H1 (cell line): Measurements from ENCODE around the gene ALOX15B. TPM values are rescaled to one million over a fixed set of nuclear protein-coding genes. Genes with fewer than 3 reads are reported as not detected.

ENCODE experiments used
- CTCF ChIA-PET: fragments of 300-600 bp; sonication (Branson Sonifier 250); formaldehyde crosslinking; loops from one replicate; lab custom pipeline; 2021; ENCODE audit not compliant: partially characterized antibody; lab: Charles Lee
- POLR2A ChIA-PET: fragments of 300-600 bp; sonication (Branson Sonifier 250); formaldehyde crosslinking; loops from one replicate; lab custom pipeline; 2021; ENCODE audit warnings: inconsistent platforms; ENCODE audit not compliant: partially characterized antibody; lab: Charles Lee
- DNase-seq, 2 experiments: peaks; one replicate each; pipeline versions ENCODE4 v3.0.0 to v3.0.0-alpha.2; 2010 to 2022; ENCODE audit warnings: low spot score in 2 of 2, low read depth in 1 of 2, mixed read lengths in 1 of 2
- FAIRE-seq: peaks from 2 replicates; lab custom pipeline; 2011; peaks lifted over from hg19 to GRCh38; lab: Jason Lieb, UNC
- H2AFZ ChIP-seq: 2 replicates; pipeline ENCODE4 v1.8.1; 2012; ENCODE audit warnings: low read length, inconsistent platforms
- H2AK5ac ChIP-seq: 2 replicates; pipeline ENCODE4 v1.6.1; 2013; ENCODE audit warnings: low read depth, low read length
- H2BK120ac ChIP-seq: replicated peaks from 2 replicates; pipeline ENCODE3; 2013; ENCODE audit warnings: low read depth, low read length, inconsistent platforms
- H2BK12ac ChIP-seq: 2 replicates; pipeline ENCODE4 v1.6.1; 2013; ENCODE audit warnings: low read depth, low read length
- H2BK15ac ChIP-seq: 2 replicates; pipeline ENCODE4 v1.6.1; 2013; ENCODE audit warnings: low read length
- H2BK20ac ChIP-seq: 2 replicates; pipeline ENCODE4 v1.6.1; 2013; ENCODE audit warnings: low read length
- H2BK5ac ChIP-seq: 2 replicates; pipeline ENCODE4 v1.6.1; 2013; ENCODE audit warnings: low read depth, low read length
- H3K14ac ChIP-seq: 2 replicates; pipeline ENCODE4 v1.6.1; 2013; ENCODE audit warnings: inconsistent platforms; ENCODE audit not compliant: insufficient read length
- H3K18ac ChIP-seq: 2 replicates; pipeline ENCODE4 v1.6.1; 2013; ENCODE audit warnings: low read length; ENCODE audit errors: extremely low read depth
- H3K23ac ChIP-seq: 2 replicates; pipeline ENCODE4 v1.6.1; 2013; ENCODE audit warnings: inconsistent platforms; ENCODE audit not compliant: insufficient read length
- H3K23me2 ChIP-seq: 2 replicates; pipeline ENCODE4 v1.6.1; 2013; ENCODE audit warnings: low read depth, low read length
- H3K27ac ChIP-seq: 2 replicates; pipeline ENCODE4 v1.6.1; 2011; ENCODE audit warnings: low read depth, low read length, inconsistent platforms
- H3K27me3 ChIP-seq, 4 experiments: replicated peaks in 1 of 4; 1 replicate in 1 of 4; 2 replicates in 3 of 4; pipeline versions ENCODE4 v1.6.1 to v1.8.1; 2011 to 2013; ENCODE audit warnings: low read length in 3 of 4, mild to moderate bottlenecking in 3 of 4, inconsistent platforms in 2 of 4, mixed read lengths in 2 of 4, moderate library complexity in 1 of 4; ENCODE audit not compliant: control insufficient read depth in 3 of 4, insufficient read depth in 3 of 4; ENCODE audit errors: extremely low read depth in 1 of 4
- H3K36me3 ChIP-seq, 4 experiments: 2 replicates each; pipeline versions ENCODE4 v1.6.1 to v1.8.1; 2011 to 2013; ENCODE audit warnings: mild to moderate bottlenecking in 4 of 4, low read length in 3 of 4, moderate library complexity in 2 of 4, control low read depth in 1 of 4, inconsistent platforms in 1 of 4; ENCODE audit not compliant: insufficient read depth in 4 of 4, control insufficient read depth in 2 of 4
- H3K4ac ChIP-seq: replicated peaks from 2 replicates; pipeline ENCODE3; 2013; ENCODE audit warnings: low read length, low read depth, mixed read lengths, inconsistent platforms; ENCODE audit not compliant: insufficient read length
- H3K4me1 ChIP-seq, 4 experiments: replicated peaks in 1 of 4; 1 replicate in 1 of 4; 2 replicates in 3 of 4; pipeline versions ENCODE4 v1.6.1 to v1.8.1; 2011 to 2013; ENCODE audit warnings: low read length in 3 of 4, inconsistent platforms in 2 of 4, mixed read lengths in 1 of 4; ENCODE audit not compliant: insufficient read depth in 4 of 4, control insufficient read depth in 3 of 4
- H3K4me2 ChIP-seq, 2 experiments: 2 replicates each; pipeline versions ENCODE4 v1.6.1 to v1.8.1; 2011 to 2013; ENCODE audit warnings: low read depth in 2 of 2, low read length in 2 of 2, control low read depth in 1 of 2, inconsistent platforms in 1 of 2, mild to moderate bottlenecking in 1 of 2; ENCODE audit not compliant: insufficient read depth in 1 of 2
- H3K4me3 ChIP-seq, 4 experiments: fragments of 200-600, 300-600 bp in 1 of 4; sonication (generic), shearing (Covaris generic), sonication (Bioruptor Twin) in 1 of 4; 2 replicates each; pipeline versions ENCODE4 v1.5.1 to v1.8.1; 2011 to 2016; ENCODE audit warnings: low read length in 4 of 4, low read depth in 3 of 4, control low read depth in 2 of 4, inconsistent platforms in 2 of 4, mild to moderate bottlenecking in 2 of 4, mixed read lengths in 1 of 4, moderate library complexity in 1 of 4; ENCODE audit not compliant: insufficient read depth in 2 of 4; ENCODE audit errors: extremely low read depth in 1 of 4
- H3K56ac ChIP-seq: replicated peaks from 2 replicates; pipeline ENCODE3; 2013; ENCODE audit warnings: low read depth, mild to moderate bottlenecking, mixed read lengths, low read length, inconsistent platforms; ENCODE audit not compliant: insufficient read length
- H3K79me1 ChIP-seq: 2 replicates; pipeline ENCODE4 v1.6.1; 2013; ENCODE audit warnings: low read depth, low read length, control low read depth
- H3K79me2 ChIP-seq, 2 experiments: 2 replicates each; pipeline versions ENCODE4 v1.6.1 to v1.8.1; 2012 to 2013; ENCODE audit warnings: low read length in 2 of 2, mild to moderate bottlenecking in 2 of 2, inconsistent platforms in 1 of 2; ENCODE audit not compliant: insufficient read depth in 2 of 2, control insufficient read depth in 1 of 2
- H3K9ac ChIP-seq, 4 experiments: replicated peaks in 1 of 4; 1 replicate in 1 of 4; 2 replicates in 3 of 4; pipeline versions ENCODE4 v1.6.1 to v1.8.1; 2011 to 2013; ENCODE audit warnings: low read depth in 3 of 4, low read length in 3 of 4, control low read depth in 2 of 4, mild to moderate bottlenecking in 2 of 4, moderate library complexity in 2 of 4, inconsistent platforms in 1 of 4; ENCODE audit errors: extremely low read depth in 1 of 4
- H3K9me3 ChIP-seq, 2 experiments: 2 replicates each; pipeline versions ENCODE4 v1.6.1 to v1.8.1; 2012 to 2013; ENCODE audit warnings: mild to moderate bottlenecking in 2 of 2, moderate library complexity in 2 of 2, control low read depth in 1 of 2, inconsistent platforms in 1 of 2, low read depth in 1 of 2, low read length in 1 of 2, mixed read lengths in 1 of 2; ENCODE audit not compliant: insufficient read depth in 2 of 2
- H4K20me1 ChIP-seq, 2 experiments: replicated peaks in 1 of 2; 2 replicates each; pipeline versions ENCODE3 to v1.8.1; 2011 to 2013; ENCODE audit warnings: inconsistent platforms in 2 of 2, low read length in 2 of 2, mild to moderate bottlenecking in 1 of 2; ENCODE audit not compliant: insufficient read depth in 2 of 2, control insufficient read depth in 1 of 2
- H4K5ac ChIP-seq: 2 replicates; pipeline ENCODE4 v1.6.1; 2013; ENCODE audit warnings: low read length, low read depth, mixed read lengths, inconsistent platforms; ENCODE audit not compliant: insufficient read length
- H4K8ac ChIP-seq: 2 replicates; pipeline ENCODE4 v1.8.0; 2013; ENCODE audit warnings: mild to moderate bottlenecking, moderate library complexity, low read length, inconsistent platforms; ENCODE audit not compliant: insufficient read depth; ENCODE audit errors: extremely low read depth
- H4K91ac ChIP-seq: replicated peaks from 2 replicates; pipeline ENCODE3; 2013; ENCODE audit warnings: low read length, mixed read lengths, inconsistent platforms; ENCODE audit not compliant: insufficient read length
- BRCA1 ChIP-seq: IDR thresholded peaks from 2 replicates; pipeline ENCODE4 v1.6.1; 2012; ENCODE audit warnings: low read depth, low read length, improper control_type of control experiment
- CBX5 ChIP-seq: fragments of 300-800, 300-1000 bp; sonication (generic); IDR thresholded peaks from 2 replicates; pipeline ENCODE4 v1.7.1; 2016; ENCODE audit warnings: antibody characterized with exemption, low read length, low read depth
- E2F6 ChIP-seq: IDR thresholded peaks from 2 replicates; pipeline ENCODE4 v1.6.1; 2012; ENCODE audit warnings: inconsistent platforms
- EGR1 ChIP-seq: IDR thresholded peaks from 2 replicates; pipeline ENCODE4 v1.6.1; 2011; ENCODE audit warnings: low read depth, low read length, borderline replicate concordance
- KDM4A ChIP-seq: IDR thresholded peaks from one replicate; pipeline ENCODE4 v1.7.1; 2012; ENCODE audit warnings: low read depth, mild to moderate bottlenecking, moderate library complexity, low read length, inconsistent platforms; ENCODE audit not compliant: severe bottlenecking
- MAFK ChIP-seq: IDR thresholded peaks from 2 replicates; pipeline ENCODE4 v1.6.1; 2012; ENCODE audit warnings: low read depth, mild to moderate bottlenecking, improper control_type of control experiment, low read length
- MAX ChIP-seq: IDR thresholded peaks from 2 replicates; pipeline ENCODE4 v1.6.1; 2012; ENCODE audit warnings: inconsistent platforms
- SIX5 ChIP-seq: IDR thresholded peaks from 2 replicates; pipeline ENCODE4 v1.6.1; 2011; ENCODE audit warnings: mild to moderate bottlenecking, low read depth, low read length
- SP1 ChIP-seq: IDR thresholded peaks from 2 replicates; pipeline ENCODE4 v1.6.1; 2011; ENCODE audit warnings: low read depth, low read length
- SUZ12 ChIP-seq: fragments of 200-600 bp; sonication (generic); IDR thresholded peaks from 2 replicates; pipeline ENCODE4 v1.6.1; 2012; ENCODE audit warnings: mild to moderate bottlenecking, inconsistent platforms, low read length, moderate library complexity, mixed read lengths
- TAF1 ChIP-seq: IDR thresholded peaks from 2 replicates; pipeline ENCODE4 v1.6.1; 2011; ENCODE audit warnings: mild to moderate bottlenecking, low read depth, low read length
- TCF12 ChIP-seq: IDR thresholded peaks from 2 replicates; pipeline ENCODE4 v1.6.1; 2011; ENCODE audit warnings: low read depth, mild to moderate bottlenecking, low read length
- WGBS, 2 experiments: shearing (Covaris generic) in 1 of 2; methylation state at CpG; one replicate each; pipeline versions ENCODE4 v1.1.6 to v1.1.7; 2013 to 2015; ENCODE audit warnings: low lambda C conversion rate in 2 of 2, mixed read lengths in 2 of 2, inconsistent platforms in 1 of 2, low coverage in 1 of 2, missing lambda C conversion rate in 1 of 2; ENCODE audit not compliant: insufficient replicate concordance in 2 of 2, insufficient coverage in 1 of 2, insufficient read length in 1 of 2; ENCODE audit errors: extremely low coverage in 1 of 2, missing lambda C conversion rate in 1 of 2; 5-methylcytosine and 5-hydroxymethylcytosine counted together
- polyA plus RNA-seq, 7 experiments: library from polyadenylated mRNA; depleted of rRNA in 3 of 7; stranded (reverse) in 5 of 7; unstranded in 2 of 7; fragments of >200 nt in 5 of 7; fragments of 200-250 nt in 2 of 7; gene quantifications; 1 replicate in 5 of 7; 2 replicates in 1 of 7; 4 replicates in 1 of 7; pipeline versions ENCODE4 v1.2.1 to v1.2.3, GENCODE V29; 2011 to 2013; ENCODE audit warnings: missing spikeins in 2 of 7, mixed read lengths in 2 of 7
- total RNA-seq: library from RNA; stranded (reverse); fragmentation: NEBNext Ultra II Directional; extraction: Animal tissue kit (Norgen Biotek cat#: 25700); gene quantifications from 2 replicates; pipeline ENCODE4 v1.2.1, GENCODE V29; 2021

Gene ALOX15B
- total and polyA plus RNA-seq, 2 of the 8 experiments (the other 6 are each of a cell fraction or from before 2014, with no cell fraction given), result 0.63 to 0.91 TPM

GRCh38 chr17:8068736-8069586 lies 30.1 kb downstream of the ALOX15B start:
- peaks cover 30 to 56% (median 47%) of the 10 kb centered on the region in 4 experiments for H3K27me3 ChIP-seq
- no peak overlapping the region for H3K14ac ChIP-seq
- WGBS, 2 experiments, result 89% methylated on average over 8 of the region's 9 CpGs; no CpG with 5 or more reads in 1 of the 2 experiments
- H3K4me1 ChIP-seq, result peaks cover 4 to 27% (median 13%) of the 10 kb centered on the region in 4 experiments
- no peak overlapping the region for H2BK20ac ChIP-seq
- H4K91ac ChIP-seq, result no peak overlapping the region
- H2BK12ac ChIP-seq, result no peak overlapping the region
- H2BK5ac ChIP-seq, result no peak overlapping the region
- FAIRE-seq (no peak), DNase-seq (no peak)
- H4K5ac ChIP-seq, result no peak overlapping the region
- ChIA-PET POLR2A (interaction anchor here (0.5 to 1.4 kb wide), 3 partner anchors 8 to 211 kb away, joined by 3 to 4 read pairs (median 3); partner anchors contain the start of genes CYB5D1 and NAA38), CTCF (interaction anchor here (0.5 to 17.3 kb wide), 10 partner anchors 8 to 346 kb away, joined by 3 to 315 read pairs (median 4); partner anchors contain the start of gene ALOX12B)
- H3K23me2 ChIP-seq, result peaks cover 14% of the 10 kb centered on the region
- H3K36me3 ChIP-seq, result no peaks in the 10 kb centered on the region
- H4K8ac ChIP-seq, result no peak overlapping the region; the same call in 1 of the 2 replicates
- H3K27ac ChIP-seq, result no peak overlapping the region
- no peaks in the 10 kb centered on the region; the same call in 1 of the 2 replicates for H3K79me1 ChIP-seq
- no peak overlapping the region for H3K4ac ChIP-seq
- H3K79me2 ChIP-seq, result no peaks in the 10 kb centered on the region
- no peak overlapping the region for H3K23ac ChIP-seq
- no peak overlapping the region for H3K4me2 ChIP-seq
- H3K56ac ChIP-seq, result no peak overlapping the region
- H3K18ac ChIP-seq, result no peak overlapping the region
- H3K9me3 ChIP-seq, result no peaks in the 10 kb centered on the region
- H3K9ac ChIP-seq, result no peak overlapping the region
- no peak overlapping the region for H3K4me3 ChIP-seq
- no peak overlapping the region for H2BK15ac ChIP-seq
- H2BK120ac ChIP-seq, result no peak overlapping the region
- H2AFZ ChIP-seq, result no peak overlapping the region
- no peak overlapping the region for H2AK5ac ChIP-seq
- H4K20me1 ChIP-seq, result peaks cover 3 to 9% of the 10 kb centered on the region in 2 experiments
- TF ChIP-seq CBX5, result no peak
- TF ChIP-seq KDM4A, result no peak
- TF ChIP-seq BRCA1, result no peak
- no peak for TF ChIP-seq TAF1
- no peak for TF ChIP-seq EGR1
- no peak for TF ChIP-seq MAX
- TF ChIP-seq SIX5, result no peak
- no peak for TF ChIP-seq MAFK
- no peak for TF ChIP-seq E2F6
- TF ChIP-seq SP1, result no peak
- TF ChIP-seq TCF12, result no peak
- no peak for TF ChIP-seq SUZ12
